NCI-H1092 treated with DMSO at 0.1 percent for 48 hours (cell line): ENCODE measurements around the gene CHRND.
A peak's percentile ranks its signal among the peaks of the same experiment; 100 is the strongest.
"Not testable (repeated sequence)": the region's sequence is repeated elsewhere in the genome, so short reads cannot be mapped to it uniquely, and the experiment has no call there.

Source experiments
- DNase-seq: peaks from one replicate; lab custom pipeline; 2025; lab: John Stamatoyannopoulos, UW

Gene CHRND

DNA sequence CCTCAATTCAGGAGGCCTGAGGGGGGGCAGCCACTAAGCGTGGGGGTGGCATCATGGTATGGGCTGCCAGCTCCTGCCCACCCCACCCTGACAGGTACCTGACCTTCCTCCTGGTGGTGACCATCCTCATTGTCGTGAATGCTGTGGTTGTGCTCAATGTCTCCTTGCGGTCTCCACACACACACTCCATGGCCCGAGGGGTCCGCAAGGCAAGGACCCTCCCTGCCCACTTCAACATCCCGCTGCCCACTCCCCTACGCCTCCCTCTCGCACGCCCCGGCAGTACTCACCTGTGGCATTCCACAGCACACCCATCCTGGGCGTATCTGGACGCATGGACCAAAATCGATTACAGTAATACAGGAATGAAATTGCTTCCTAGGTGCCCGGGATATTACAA, 17.5 kb downstream of the CHRND start:
- no peak for DNase-seq

DNA sequence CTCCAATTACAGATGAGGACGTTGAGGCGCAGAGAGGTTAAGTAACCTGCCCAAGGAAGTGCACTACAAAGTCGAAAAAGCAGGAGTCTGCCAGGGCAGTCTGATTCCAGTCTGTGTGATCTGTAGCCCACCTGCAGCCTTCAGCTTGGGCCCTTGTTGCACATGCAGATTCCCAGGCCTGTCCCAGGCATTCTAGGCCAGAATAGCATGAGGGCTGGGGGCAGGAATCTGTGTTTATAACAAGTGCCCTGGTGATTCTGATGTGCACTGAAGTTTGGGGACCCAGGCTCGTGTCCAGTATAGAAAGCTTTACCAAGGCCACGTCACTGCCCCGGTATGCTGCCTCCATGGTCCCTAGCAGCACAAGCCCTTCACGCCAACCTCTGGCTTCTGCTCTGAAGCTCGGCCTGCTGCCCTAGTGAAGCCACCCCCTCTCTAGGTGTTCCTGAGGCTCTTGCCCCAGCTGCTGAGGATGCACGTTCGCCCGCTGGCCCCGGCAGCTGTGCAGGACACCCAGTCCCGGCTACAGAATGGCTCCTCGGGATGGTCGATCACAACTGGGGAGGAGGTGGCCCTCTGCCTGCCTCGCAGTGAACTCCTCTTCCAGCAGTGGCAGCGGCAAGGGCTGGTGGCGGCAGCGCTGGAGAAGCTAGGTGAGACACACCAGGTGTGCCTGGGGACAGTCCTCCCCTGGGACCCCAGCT, 18.1 kb downstream of the CHRND start:
- no peak for DNase-seq

DNA sequence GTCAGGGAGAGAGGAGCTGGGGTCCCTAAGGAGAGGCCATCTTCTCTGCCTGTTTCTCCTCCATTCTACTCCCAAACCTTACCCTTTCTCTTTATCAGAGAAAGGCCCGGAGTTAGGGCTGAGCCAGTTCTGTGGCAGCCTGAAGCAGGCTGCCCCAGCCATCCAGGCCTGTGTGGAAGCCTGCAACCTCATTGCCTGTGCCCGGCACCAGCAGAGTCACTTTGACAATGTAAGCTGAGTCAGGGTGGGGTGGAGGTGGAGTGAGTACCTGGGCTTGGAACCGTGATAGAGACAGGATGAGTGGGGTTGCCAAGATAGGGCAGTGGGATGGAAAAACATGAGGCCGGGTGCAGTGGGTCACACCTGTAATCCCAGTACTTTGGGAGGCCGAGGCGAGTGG, 18.7 kb downstream of the CHRND start:
- no peak for DNase-seq

DNA sequence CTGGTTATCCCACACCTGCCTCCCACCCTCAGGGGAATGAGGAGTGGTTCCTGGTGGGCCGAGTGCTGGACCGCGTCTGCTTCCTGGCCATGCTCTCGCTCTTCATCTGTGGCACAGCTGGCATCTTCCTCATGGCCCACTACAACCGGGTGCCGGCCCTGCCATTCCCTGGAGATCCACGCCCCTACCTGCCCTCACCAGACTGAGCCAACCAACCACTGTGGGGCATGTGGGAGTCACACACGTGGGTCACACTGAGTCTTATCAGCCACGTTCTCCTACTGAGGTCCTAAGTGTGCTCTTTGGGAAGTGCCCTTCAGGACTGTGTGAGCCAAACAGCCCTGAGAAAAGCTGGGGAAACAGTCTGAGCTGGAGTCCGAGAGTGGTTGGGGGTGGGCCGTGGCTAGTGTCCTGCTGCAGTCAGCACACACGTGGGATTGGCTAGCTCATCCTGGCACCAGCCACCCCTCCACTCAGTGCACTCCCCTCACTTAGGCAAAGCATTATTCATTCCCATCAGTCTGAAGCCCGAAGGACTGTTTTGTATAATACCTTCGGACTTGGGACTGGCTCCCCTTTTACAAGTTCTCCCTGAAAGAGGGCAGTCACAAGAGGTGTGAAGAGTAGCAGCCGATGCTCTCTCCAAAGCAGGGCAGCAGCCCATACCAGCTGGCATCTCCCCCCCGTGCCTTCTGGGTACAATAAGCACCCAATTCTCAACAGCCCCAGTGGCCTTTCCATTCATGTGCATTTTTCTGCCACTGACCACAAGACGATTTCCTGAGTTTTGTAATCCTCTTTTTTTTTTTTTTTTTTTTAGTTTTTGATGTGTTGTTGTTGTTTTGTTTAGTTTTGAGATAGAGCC, 19.8 kb downstream of the CHRND start:
- DNase-seq: no peak

DNA sequence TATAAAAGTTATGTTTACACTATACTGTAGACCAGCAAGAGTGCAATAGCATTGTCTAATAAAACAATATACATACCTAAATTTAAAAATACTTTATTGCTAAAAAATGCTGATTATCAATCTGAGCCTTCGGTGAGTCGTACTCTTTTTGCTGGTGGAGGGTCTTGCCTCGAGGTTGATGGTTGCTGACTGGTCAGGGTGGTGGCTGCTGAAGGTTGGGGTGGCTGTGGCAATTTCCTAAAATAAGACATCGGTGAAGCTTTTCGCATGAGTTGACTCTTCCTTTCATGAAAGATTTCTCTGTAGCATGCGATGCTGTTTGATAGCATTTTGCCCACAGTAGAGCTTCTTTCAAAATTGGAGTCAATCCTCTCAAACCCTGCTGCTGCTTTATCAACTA, 22.0 kb downstream of the CHRND start:
- DNase-seq: no peak

DNA sequence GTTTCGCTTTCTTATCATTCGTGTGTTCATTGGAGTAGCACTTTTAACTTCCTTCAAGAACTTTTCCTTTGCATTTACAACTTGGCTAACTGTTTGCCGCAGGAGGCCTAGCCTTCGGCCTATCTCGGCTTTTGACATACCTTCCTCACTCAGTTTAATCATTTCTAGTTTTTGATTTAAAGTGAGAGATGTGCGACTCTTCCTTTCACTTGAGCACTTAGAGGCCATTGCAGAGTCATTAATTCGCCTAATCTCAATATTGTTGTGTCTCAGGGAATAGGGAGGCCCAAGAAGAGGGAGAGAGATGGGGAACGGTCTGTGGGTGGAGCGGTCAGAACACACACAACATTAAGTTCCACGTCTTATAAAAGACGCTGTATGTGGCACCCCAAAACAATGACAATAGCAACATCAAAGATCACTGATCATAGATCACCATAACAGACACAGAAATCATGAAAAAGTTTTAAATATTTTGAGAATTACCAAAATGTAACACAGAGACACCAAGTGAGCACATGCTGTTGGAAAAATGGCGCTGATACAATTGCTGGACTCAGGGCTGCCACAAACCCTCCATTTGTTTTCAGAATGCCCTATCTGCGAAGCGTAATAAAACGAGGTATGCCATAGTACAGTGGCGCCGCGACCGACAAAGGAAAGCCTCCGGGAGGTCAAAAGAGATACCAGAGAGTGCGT, 23.8 kb downstream of the CHRND start:
- DNase-seq: peak; percentile 39

DNA sequence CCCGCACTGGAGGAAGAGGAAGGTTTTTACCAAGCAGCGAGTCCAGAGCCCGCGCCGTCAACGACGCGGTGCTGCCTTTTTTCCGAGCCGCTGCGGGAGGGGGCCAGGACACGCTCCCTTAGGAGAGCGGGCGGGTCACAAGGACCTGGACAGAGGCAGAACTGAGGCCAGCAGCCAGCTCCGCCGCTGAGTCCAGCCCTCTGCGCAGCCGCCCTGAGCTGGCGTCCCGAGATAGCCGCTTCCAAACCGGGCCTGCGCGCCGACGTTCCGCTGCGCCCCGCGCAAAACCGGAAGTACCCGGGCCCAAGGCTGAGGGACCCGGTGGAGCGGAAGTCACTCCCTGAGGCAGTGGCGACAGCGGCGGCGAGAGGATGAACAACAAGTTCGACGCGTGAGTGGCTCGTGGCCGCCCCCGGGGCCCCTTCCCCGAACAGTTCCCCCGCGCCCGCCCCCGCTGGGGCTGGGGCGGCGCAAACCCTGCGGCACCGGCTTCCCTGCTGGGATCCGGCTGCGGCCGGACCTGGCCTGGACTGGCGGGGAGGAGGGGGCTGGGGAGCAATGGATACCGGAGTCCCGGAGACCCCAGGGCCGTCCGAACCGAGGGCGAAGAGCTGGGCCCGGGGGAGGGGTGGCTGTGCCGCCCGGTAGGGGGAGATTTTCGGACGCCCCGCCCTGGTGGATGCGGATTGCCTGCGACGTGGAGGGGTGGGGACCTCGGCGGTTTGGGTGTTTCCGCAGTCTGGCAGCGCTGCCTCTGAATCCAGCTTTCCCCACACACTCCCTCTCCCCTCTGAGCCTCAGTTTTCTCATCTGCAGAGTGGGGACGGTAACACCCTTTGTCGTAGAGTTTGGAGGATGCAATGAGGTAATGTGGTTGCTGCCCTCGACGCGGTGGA, 24.6 kb downstream of the CHRND start, which contains the start of the genes EIF4E2 and TIGD1:
Gene EIF4E2, plus strand, starts transcription at position 336 of the 896 bp plus-strand sequence. Its CDS starts 36 bp downstream, at position 372.
Gene TIGD1, minus strand, starts transcription at position 204 of the 896 bp plus-strand sequence. CDS start 675 bp downstream, outside the sequence.
- DNase-seq: peak; percentile 82

DNA sequence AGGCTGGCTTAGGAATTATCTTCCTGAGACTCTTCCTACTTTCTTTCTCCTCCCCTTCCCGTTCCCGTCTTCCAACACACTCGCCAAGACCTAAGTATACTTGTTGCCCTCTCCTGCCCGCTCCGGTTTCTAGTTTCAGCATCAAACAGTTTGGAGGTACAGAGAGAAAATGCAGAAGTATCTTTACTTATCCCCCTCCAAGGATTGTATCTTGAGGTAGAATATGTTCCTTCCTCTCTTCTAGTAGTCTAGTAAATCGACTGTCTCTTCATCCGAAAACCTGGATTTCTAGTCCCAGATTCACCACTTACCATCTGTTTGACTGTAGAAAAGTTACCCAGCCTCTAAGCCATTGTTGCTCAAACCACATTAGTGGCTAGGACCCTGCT, 25.3 kb downstream of the CHRND start:
- no peak for DNase-seq

DNA sequence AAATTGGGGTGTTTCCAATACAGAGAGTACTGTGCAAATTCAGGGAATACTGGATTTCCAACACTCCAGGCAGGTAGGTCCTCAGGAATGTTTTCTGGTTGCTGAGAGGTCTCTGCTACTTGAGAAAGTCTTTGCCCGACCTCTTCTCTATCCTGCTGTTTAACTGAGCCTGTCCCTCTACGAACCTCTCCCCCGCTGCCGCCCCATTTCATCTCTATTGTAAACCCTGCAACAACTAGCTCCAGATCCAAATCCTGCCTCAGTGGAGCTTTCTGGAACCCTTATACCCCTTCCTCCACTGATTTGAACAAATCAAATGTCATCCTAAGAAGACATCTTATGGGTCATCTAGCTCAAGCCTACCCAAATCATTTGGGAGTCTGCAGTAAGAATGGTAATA, 25.8 kb downstream of the CHRND start:
- DNase-seq: no peak

DNA sequence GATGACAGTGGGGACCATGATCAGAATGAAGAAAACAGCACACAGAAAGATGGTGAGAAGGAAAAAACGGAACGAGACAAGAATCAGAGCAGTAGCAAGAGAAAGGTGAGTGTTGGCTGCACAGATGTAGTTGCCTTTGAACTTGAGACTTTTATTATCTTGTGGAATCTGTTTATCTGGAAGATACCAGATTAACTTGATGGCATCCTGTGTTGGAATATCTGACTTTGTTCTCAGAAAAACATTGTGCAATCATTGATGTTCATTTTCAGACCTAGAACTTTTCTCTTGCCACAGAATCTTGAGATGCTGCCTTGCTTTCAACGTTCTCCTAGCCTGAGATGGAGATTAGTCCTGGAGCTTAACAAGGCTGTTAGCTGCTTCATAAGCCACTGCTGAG, 30.5 kb downstream of the CHRND start:
- DNase-seq: no peak

DNA sequence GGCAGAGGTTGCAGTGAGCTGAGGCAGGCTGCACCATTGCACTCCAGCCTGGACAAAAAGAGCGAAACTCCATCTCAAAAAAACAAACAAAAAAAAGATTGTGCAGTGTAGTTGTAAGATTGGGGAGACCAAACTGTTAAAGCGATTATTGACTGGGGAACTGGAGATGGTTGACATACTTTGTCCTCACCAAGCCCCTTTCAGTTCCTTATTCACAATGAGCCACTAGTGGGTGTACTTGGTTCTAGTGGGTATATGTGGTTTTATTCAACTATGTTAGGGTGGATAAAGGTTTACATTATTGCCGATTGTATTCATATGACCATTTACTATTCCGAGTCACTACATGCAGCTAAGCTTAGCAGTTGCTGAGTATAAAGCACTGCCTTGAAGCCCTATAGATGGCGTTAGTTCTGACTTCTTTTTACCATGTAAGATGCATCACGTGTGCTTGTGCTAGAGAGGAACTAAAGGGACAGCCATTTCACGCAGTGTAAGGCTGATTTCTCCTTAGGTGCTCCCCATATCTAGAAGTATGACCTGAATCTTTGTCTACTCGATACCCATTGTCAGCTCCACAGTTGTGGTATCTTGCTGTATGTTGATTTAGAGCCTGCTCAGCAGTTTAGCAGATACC, 36.7 kb downstream of the CHRND start:
- DNase-seq: no peak

DNA sequence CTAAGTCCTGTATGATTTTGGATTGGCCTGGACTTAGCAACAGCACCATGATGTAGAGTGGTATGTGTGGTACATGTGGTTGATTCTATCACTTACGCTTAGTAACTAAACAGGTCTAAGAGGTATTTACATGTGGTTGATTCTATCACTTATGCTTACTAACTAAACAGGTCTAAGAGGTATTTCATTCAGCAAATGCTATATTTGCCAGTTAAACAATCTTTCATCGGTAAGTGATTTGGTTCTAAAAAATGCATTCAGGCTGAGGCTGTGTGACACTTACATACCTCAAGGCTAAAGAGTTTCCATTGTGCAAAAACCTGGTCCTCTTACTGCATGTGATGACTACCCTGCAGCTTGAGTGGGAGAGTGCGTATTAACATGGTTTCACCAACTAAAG, 37.6 kb downstream of the CHRND start:
- DNase-seq: no peak

DNA sequence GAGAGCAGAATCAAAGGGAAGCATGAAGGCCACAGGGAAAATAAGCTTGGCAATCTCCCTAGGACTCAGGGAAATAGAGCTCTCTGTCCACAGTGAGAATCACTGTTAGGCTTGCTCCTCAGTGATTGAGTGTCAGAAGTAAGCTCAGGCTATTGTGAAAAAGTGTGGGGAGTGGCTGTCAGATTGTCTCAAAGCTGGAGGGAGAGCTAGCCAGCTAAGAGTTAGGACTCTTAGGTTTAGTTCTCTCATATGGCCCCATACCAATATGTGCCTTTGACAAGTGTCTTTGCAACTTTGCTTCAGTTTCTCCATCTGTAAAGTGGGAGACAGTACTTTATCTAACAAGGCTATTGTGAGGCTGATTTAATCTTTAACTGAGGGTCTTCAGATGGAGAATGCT, 41.8 kb downstream of the CHRND start:
- no peak for DNase-seq

DNA sequence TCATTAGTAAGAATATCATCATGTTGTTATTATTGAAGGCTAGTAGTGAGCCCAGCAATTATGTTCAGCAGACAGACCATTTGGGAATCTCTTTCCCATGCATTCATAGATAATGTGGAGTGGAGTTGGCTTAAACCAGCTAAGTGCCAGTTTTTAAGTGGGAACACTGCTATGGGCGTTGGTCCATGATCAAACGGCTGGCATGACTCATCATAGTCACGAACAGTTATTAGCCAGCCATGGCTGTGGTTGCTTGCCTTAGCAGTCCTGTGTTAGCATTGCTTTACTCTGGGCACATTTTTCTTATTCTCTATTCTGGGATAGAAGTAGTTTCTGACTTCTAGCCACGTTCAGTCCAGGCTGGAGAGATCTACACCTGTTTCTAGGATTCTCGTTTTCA, 42.2 kb downstream of the CHRND start:
- no peak for DNase-seq

DNA sequence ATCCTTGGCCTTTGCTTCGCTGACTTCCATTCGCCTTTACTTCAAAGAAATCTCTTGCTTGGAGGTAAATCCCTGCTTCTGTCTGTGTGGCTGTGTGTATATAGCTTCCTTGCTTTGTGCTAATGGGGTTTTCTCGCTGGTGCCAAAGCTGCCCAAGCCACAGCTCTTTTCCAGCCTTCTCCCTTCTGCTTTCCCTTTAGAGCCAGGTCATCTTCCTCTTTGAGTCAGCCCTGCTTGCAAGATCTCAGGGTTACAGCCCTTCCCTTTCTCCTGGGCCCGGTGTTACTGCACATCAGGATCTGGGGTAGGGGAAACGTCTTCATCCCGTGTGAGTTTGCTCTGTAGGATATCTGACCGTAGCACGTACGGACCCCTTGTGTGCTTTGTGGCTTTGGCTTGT, 43.6 kb downstream of the CHRND start:
- no peak for DNase-seq

DNA sequence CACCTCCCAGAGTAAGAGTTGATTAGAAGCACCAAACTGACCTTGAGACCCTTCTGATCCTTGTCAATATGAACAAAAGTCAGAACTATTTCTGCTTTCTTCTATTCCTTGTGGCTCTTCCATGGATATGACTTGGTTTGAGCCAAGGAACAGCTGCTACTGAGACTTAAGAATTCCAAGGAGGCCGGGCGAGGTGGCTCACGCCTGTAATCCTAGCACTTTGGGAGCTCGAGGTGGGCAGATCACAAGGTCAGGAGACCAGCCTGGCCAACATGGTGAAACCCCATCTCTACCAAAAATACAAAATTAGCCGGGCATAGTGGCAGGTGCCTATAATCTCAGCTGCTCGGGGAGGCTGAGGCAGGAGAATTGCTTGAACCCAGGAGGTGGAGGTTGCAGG, 44.5 kb downstream of the CHRND start:
- DNase-seq: not testable (repeated sequence)

DNA sequence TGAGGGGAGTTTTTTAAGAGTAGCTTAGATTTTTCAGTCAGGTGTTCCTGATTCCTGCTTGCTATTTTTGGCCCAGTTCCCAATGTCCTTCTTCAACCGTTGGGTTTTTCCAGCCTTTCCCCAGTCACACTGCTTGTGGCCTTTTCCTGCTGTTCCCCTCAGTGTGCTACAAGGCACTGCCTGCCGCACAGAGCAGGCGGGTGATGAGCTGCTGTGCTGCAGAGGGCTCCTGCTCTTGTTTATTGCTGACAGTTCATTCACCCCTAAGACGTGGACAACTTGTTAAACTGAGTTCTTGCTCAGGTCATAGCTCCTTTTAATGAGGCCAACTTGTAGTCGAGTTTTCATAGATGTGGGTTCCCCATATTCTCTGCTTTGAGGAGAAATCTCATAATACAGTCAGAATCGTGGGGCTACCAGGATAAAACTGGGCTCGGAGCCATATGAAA, 45.1 kb downstream of the CHRND start:
- DNase-seq: no peak

DNA sequence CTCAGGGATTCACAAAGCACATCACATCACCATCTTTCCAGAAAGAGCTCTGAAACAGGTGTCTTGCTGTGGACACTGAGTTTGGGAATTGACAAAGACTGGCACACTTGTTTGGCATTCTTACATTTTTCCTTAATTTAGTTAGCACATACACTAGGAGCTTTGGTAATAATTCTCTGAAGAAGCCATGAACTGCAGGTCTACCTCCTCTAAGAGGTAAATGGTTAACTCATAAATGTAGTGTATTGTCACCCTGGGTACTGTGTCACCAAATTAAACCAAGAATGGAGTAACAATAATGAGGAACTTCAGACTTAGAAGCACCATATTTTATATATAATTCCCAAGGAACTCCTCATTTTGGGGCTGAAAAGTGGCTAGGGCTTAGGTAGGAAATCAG, 47.1 kb downstream of the CHRND start:
- no peak for DNase-seq

DNA sequence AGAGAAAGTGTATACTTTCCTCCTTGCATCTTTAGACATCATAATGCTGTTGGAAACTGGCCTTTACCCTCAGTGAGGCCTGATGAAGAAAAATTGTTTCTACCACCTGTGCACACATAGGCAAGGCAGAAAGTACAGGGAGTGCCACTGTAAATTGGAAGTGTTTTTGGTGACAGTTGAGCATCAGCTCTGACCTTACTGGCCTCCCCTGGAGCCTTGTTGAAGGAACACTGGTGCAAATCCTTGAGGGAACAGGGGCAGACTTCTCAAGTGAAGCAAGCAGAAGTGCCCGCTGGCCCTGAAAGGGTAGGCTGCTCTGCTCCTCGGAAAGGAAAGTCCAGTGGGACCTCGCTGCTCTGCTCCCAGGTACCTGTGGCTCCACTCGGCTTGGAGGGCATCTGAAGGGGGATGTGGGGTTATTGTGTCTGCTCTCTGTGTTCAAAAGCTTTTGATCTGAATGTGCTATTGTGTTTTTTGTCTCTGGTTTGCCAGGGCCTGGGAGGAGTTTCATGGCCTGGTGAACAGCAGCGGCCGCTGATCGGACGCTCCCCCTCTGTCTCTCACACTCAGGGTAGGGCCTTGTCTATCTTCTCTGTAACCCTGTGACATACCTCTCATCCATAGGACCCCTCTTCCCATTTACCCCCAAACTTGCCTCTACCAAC, 47.9 kb downstream of the CHRND start:
- no peak for DNase-seq

DNA sequence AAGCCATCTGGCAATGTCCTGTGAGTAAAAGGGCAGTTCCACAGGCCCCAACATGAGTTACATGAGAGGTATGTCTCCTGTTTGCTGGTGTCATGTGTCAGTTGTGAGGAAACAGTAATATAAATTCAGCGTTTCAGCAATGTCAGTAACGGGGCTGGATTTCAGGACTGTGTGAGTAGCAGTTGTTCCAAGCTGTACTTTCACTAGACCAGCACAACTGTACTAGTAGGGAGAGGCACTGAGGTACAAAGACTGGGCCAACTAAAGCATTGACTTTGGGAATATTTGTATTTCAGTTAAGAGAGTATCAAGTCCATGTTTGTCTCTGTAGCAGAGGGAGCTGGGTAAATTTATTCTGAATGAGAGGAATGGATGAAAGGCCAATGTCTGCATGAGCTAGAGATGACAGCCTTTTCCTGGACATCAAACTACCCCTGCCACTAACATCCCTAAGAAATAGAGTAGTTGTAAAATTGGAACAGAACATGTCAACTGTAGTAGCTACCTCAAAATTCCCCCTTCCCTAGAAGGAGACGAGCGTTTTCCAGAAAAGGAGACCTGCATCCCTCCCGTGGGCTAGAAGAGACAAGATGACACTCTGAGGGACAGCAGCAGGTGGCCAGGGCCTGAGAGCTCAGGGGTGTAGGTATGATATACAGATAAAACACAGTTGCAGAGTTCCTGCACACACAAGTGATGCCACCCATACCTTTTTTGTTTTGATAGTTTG, 48.9 kb downstream of the CHRND start:
- DNase-seq: no peak
